MV-4-11 (cell line): ENCODE measurements around the gene LRRN2.

ENCODE experiments used
- DNase-seq: peaks from one replicate; lab custom pipeline; 2025; lab: John Stamatoyannopoulos, UW

The LRRN2 gene

DNA sequence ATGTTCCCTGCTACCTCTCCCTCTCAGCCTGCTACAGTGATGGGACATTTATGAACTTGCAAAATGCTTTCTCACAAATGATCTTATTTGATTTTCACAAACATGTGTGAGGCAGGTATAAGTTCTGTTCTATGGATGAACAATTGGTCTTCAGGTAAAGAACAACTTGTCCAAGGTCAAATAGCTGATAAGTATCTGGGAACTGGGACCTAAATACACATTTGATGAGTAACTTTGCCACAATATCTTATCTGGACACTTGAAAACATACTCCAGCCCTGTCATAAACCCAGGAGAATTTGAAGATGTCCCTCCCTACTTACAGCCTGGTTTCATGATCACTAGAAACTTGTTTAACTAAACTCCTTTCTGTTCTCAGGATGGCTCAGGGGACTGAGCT is 23.0 kb downstream of the LRRN2 start:
- DNase-seq: no peak

DNA sequence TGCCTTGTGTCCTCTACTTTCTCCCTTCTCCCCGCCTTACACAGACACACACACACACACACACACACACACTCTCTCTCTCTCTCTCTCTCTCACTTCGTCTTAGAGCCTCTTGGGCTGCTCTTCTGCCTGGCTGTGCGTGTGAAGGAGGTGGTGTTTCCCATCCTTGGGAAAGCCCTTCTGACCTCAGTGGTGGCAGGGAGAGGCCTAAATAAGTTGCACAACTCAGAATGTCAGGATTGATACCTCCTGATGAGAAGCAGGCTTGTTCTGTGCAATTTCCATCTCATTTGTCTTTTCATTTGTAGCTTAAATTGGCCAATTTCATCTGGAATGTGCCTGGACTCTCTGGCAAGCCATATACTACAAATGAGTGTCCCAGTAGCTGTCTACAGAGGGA is 25.0 kb downstream of the LRRN2 start:
- no peak for DNase-seq

DNA sequence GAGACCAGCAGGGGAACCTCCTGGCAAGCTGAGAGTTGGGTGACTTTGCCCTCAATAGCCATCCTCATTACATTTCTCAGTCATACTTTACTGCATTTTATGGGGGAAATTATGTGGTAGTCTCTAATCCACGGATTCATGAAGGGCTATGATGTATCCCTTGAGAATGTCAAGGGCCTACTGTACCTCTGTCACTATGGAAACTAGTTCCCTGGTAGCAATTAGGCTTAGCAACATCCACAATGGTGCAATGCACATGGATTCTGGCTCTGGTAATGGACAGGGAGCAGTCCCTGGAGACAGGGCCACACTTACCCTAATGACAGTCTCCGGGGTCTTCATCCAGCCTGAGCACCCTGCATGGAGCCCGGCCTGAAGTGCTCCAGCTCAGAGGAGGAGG is 26.5 kb downstream of the LRRN2 start:
- no peak for DNase-seq

- no peak for DNase-seq
These were observed 27.2 kb downstream of the LRRN2 start for GRCh38 chr1:204658295-204658694.

- DNase-seq: no peak
These were observed 31.8 kb downstream of the LRRN2 start for GRCh38 chr1:204653590-204654340.

DNA sequence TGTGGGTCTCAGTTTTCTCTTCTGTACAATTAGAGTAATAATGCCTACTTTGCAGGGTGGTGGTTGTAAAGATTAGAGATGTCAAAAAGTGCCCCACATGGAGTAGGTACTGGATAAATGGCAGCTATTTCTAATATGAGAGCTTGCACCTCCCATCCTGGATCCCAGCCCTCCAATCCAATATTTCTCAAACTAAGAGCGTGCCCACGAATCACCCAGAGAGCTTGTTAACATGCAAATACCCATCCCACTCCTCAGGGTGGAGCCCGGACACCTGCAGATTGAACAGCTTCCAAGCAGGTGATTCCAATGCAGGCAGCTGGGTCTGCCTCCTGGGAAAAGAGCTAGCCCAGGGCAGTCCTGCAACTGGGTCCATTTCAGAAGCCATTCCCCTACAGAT is 33.0 kb downstream of the LRRN2 start:
- DNase-seq: no peak

GRCh38 chr1:204651843-204652421 is 33.6 kb downstream of the LRRN2 start:
- no peak for DNase-seq

DNA sequence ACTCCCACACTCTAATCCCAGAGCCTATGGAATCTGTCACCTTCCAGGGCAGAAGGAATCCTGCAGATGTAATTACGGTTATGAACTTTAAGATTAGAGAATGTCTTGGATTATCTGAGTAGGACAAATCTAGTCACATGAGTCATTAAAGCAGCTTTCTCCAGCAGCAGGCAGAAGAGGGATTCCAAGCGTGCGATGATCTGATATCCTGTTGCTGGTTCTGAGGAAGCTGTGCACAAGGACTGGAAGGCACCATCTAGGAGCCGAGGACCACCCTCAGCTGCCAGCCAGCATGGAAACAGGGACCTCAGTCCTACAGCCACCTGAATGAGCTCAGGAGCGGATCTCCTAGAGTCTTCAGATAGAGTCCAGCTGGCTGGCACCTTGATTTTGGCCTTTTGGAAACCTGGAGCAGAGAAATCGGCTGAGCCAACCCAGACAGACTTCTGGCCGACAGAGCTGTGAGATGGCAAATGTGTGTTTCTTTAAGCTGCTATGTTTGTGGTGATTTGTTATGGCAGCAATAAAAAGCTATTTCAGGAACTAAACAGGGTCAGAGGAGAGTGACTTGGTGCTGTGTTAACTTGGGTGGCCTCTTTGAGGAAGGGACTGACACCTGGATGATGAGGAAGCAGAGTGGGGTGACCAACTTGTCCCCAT is 34.5 kb downstream of the LRRN2 start:
- no peak for DNase-seq

GRCh38 chr1:204649721-204650521 is 35.6 kb downstream of the LRRN2 start:
- DNase-seq: no peak

GRCh38 chr1:204648576-204648975 is 37.0 kb downstream of the LRRN2 start:
- no peak for DNase-seq

GRCh38 chr1:204647805-204648153 is 37.8 kb downstream of the LRRN2 start:
- DNase-seq: no peak

DNA sequence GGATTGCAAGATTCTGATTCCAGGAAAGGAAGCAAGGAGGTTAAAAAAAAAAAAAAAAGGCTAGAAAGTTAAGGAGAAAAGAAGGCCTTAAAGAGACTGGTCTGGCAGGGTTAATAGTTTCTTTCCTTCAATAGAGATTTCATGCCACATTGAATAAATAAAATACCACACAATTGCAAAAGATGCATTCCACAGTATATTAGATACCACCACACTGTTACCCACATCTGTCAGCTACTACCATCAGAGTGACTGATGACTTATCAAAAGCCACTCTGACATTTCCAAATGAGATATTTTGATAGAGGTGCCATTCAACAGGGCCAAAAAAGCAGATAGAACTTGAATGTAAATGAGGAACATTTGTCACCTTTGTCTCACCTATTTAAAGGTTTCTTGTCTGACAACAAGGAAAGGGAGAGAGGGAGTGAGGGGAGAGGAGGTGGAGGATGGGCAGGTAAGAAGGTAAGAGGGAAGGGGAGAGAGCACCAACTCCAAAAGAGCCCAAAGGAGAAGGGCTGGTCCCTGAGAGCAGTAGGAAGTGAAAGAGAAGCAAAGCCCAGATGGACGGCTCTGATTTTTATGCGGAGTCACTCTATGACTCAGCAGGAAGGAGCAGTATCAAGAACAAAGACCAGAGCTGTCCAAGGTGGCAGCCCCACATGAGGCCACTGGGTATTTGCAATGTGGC is 38.3 kb downstream of the LRRN2 start:
- peak; percentile 79 for DNase-seq

GRCh38 chr1:204645666-204646065 is 39.9 kb downstream of the LRRN2 start:
- no peak for DNase-seq

- DNase-seq: no peak
These were observed 40.3 kb downstream of the LRRN2 start for GRCh38 chr1:204645251-204645650.

DNA sequence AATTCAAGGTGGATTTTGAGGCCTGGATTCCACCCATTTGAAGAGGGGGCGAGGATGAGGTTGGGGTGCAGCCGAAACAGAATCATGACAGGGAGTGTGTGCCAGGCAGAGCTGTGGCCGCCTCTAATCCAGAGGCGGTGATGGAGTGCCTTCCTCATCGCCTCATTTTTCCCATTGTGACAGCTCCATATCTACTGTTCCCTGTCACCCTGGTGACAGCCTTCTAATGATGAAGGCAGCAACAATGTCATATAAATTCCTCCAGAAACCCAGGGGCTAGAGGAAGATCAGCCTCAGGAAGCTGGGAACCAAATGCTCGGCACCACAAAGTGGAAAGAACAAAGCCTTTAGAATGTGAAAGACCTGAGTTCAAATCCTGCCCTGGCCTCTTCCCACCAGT is 42.0 kb downstream of the LRRN2 start:
- no peak for DNase-seq

DNA sequence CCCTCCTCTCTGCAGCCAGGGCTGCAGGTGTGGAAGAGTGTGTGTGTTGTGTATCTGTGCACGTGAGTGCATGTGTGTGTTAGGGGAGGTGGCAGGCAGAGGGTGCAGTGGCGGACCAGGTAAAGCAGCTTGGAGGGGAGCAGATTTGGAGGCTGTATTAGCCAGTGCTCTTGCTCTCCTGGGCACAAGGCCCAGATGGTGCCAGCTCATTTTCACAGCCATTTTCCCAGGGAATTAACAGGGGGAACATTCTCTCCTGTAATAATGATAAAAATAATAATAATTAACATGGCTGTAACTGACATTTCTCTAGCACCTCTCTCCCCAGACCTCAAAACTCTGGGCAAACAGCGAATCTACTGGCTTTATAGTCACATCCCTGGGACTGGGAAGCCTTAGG is 43.6 kb downstream of the LRRN2 start:
- no peak for DNase-seq

DNA sequence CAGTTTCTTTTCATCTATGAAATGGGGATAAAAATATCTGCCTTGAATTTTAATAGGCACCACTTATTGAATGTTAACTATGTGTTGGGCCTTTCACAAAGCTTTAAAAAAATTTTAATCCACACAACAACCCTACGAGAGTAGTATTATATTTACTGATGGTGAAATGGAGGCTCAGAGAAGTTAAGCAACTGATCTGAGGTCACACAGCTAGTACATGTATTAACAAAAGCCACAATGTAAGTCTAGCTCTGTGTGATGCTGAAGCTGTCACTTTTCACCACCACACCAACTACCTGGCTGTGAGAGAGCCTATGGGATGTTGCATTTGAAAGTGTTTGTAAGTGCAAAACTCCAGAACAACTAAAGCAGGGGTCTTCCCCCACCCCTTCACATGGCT is 44.1 kb downstream of the LRRN2 start:
- no peak for DNase-seq

DNA sequence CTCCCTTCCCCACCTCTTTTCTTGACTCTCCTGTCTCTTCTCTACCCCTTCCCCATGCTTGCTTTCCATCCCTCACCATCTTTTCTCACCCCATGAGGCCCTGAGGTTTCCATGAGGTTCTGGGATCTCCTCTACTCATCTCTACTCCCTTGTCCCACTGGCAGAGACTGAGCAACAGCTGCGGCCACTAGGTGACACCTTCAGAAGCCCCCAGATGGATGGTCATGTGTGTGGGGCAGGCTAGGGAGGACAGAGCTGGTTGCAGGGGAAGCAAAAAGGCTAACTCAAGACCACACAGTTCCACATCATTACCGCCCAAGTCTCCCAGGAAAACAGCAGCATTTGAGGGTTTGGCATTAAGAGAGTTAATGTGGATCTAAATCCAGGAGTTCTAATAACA is 45.0 kb downstream of the LRRN2 start:
- DNase-seq: no peak

- no peak for DNase-seq
These were observed 51.2 kb downstream of the LRRN2 start for GRCh38 chr1:204634260-204634910.

DNA sequence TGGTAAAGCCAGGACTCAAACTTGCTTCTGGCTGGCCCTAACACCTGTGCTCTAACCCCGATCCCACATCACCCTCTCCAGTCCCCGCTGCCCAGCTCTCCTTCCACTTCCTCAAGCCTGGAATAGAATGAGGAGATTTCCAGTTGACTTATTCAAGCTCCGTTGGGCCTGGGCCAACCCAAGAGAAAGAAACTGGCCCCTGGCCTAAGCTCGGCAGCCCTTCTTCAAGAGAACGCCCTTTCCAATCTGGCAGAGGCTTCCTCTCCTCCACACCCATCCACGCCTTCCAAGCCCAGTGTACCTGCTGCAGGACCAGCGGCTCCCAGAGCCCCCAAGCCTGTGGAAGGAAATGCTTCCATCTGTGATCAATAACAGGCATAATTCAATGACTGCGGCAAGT is 51.9 kb downstream of the LRRN2 start:
- DNase-seq: no peak

DNA sequence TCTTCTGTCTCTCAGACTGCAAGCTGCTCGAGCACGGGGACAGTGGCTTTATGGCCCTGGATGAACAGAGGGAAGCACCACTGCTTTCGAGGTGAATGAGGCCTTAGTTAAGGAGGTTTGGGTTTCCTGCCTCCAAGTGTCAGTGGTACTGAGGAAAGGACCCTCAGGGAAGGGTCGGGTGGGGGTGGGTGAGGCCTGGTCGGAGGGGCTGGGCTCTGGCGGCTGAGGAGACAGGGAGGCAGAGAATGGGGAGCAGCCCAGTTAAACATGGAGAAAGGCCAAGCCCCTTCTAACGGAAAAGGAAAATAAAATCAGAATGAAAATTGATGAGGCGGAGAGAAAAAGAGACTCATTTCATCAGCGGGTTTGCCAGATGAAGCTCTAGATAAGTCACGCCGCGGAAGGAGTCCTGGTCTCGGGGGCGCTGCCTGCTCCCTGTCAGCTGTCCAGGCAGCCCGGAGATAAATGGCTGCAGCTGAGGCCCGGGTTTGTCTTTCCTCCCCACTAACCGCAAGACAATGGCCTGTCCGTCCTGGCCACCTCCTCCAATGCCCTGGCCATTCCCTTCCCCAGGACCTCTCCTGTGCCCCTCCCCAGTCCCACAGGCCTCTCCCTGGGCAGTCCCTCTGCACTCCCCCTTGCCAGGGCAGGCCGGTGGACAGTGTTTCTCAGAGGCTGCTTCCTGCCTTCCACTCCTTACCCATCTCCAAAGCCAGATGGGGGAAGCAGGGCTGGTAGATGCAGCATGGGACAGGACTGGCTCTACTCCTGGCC is 55.2 kb downstream of the LRRN2 start:
- DNase-seq: no peak
